SK-N-SH (cell line): ENCODE data around the gene LIMA1.

Source experiments
- CTCF ChIP-seq: fragments of 200-600 bp; sonication (generic); IDR thresholded peaks from 2 replicates; pipeline ENCODE4 v1.6.1; 2017; ENCODE audit warnings: antibody characterized with exemption, mild to moderate bottlenecking, moderate library complexity
- EZH2phosphoT487 ChIP-seq: fragments of 200-600 bp; sonication (generic); IDR thresholded peaks from 2 replicates; pipeline ENCODE4 v1.6.1; 2017; ENCODE audit warnings: low read depth, mixed run types, mild to moderate bottlenecking, antibody characterized with exemption, moderate library complexity, borderline replicate concordance
- FOSL2 ChIP-seq: IDR thresholded peaks from 2 replicates; pipeline ENCODE4 v1.4.0; 2012; ENCODE audit warnings: low read depth, mild to moderate bottlenecking, moderate library complexity, borderline replicate concordance
- FOXJ3 ChIP-seq: sonication (generic); formaldehyde crosslinking; IDR thresholded peaks from 2 replicates; pipeline ENCODE4 v1.5.1; 2020; ENCODE audit warnings: mild to moderate bottlenecking, missing genetic modification reagents
- NFIC ChIP-seq: IDR thresholded peaks from 2 replicates; pipeline ENCODE4 v1.4.0; 2012; ENCODE audit warnings: borderline replicate concordance
- NRF1 ChIP-seq: IDR thresholded peaks from 2 replicates; pipeline ENCODE4 v1.6.1; 2012; ENCODE audit warnings: low read depth, mild to moderate bottlenecking, low read length
- RAD21 ChIP-seq: IDR thresholded peaks from 2 replicates; pipeline ENCODE4 v1.6.1; 2012; ENCODE audit warnings: mild to moderate bottlenecking, low read length
- REST ChIP-seq: IDR thresholded peaks from 2 replicates; pipeline ENCODE4 v1.6.1; 2012; ENCODE audit warnings: mild to moderate bottlenecking, low read depth, low read length, moderate library complexity
- USF1 ChIP-seq: IDR thresholded peaks from 2 replicates; pipeline ENCODE4 v1.4.0; 2012; ENCODE audit warnings: low read depth, borderline replicate concordance
- TF ChIP-seq, protein P1 (sequence below): fragments of 150-350 bp; IDR thresholded peaks from 2 replicates; pipeline ENCODE4 v1.6.1; 2016; ENCODE audit warnings: mild to moderate bottlenecking, low read depth, low read length

DNA sequence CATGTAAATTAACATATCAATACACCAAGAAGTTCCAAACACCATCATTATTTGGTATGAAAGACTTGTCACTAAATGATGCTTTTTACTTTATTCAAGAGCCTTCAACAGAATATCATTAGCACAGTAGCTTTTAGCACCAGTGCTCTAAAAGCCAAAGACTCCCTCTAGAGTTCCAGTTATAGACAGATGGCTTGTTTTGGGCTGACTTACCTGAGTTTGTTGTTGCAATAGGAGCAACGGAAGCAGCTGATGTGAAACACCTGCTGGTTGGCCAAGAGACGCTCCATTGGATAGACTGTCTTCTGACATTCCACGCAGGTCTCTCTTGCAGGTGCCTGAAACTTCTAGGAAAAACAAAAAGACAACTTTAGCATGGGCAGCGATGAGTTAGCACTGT, 101.6 kb downstream of the LIMA1 start:
- TF ChIP-seq, protein P1, sequence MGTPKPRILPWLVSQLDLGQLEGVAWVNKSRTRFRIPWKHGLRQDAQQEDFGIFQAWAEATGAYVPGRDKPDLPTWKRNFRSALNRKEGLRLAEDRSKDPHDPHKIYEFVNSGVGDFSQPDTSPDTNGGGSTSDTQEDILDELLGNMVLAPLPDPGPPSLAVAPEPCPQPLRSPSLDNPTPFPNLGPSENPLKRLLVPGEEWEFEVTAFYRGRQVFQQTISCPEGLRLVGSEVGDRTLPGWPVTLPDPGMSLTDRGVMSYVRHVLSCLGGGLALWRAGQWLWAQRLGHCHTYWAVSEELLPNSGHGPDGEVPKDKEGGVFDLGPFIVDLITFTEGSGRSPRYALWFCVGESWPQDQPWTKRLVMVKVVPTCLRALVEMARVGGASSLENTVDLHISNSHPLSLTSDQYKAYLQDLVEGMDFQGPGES: no peak
- TF ChIP-seq CTCF (no peak), USF1 (no peak), NRF1 (no peak), NFIC (no peak), FOSL2 (no peak), EZH2phosphoT487 (no peak), REST (no peak), FOXJ3 (no peak), RAD21 (no peak)
